Smooth muscle cell (in vitro differentiated cells): Measurements from ENCODE around the gene FHAD1. TPM values are rescaled to one million over a fixed set of nuclear protein-coding genes. Genes with fewer than 3 reads are reported as not detected.

Experiments
- DNase-seq: peaks from one replicate; lab custom pipeline; 2025; ENCODE audit not compliant: unreplicated experiment; lab: John Stamatoyannopoulos, UW
- H2AFZ ChIP-seq: fragments of 200-600 bp; sonication (generic); 2 replicates; pipeline ENCODE4 v1.6.0; 2016; ENCODE audit warnings: antibody characterized with exemption, low read depth, mild to moderate bottlenecking
- H3F3A ChIP-seq: fragments of 200-600 bp; sonication (generic); 2 replicates; pipeline ENCODE4 v1.6.0; 2017; ENCODE audit warnings: antibody characterized with exemption, low read depth
- H3K27ac ChIP-seq: fragments of 200-600 bp; sonication (generic); 2 replicates; pipeline ENCODE4 v1.5.1; 2016; ENCODE audit warnings: low read depth, mild to moderate bottlenecking
- H3K27me3 ChIP-seq: fragments of 200-600 bp; sonication (generic); 2 replicates; pipeline ENCODE4 v1.6.1; 2016; ENCODE audit warnings: low read depth, mild to moderate bottlenecking
- H3K36me3 ChIP-seq: fragments of 200-600 bp; sonication (generic); 2 replicates; pipeline ENCODE4 v1.5.1; 2016; ENCODE audit warnings: low read depth
- H3K4me1 ChIP-seq: fragments of 200-600 bp; sonication (generic); 2 replicates; pipeline ENCODE4 v1.5.1; 2016; ENCODE audit warnings: low read depth
- H3K4me2 ChIP-seq: fragments of 200-600 bp; sonication (generic); 2 replicates; pipeline ENCODE4 v1.6.0; 2016; ENCODE audit warnings: mild to moderate bottlenecking
- H3K4me3 ChIP-seq: fragments of 200-600 bp; sonication (generic); 2 replicates; pipeline ENCODE4 v1.5.1; 2016; ENCODE audit warnings: mild to moderate bottlenecking
- H3K79me2 ChIP-seq: fragments of 200-600 bp; sonication (generic); 2 replicates; pipeline ENCODE4 v1.6.0; 2016; ENCODE audit warnings: low read depth, mild to moderate bottlenecking
- H3K9ac ChIP-seq: fragments of 200-600 bp; sonication (generic); 2 replicates; pipeline ENCODE4 v1.6.0; 2016; ENCODE audit warnings: low read depth
- H3K9me3 ChIP-seq: fragments of 200-600 bp; sonication (generic); replicated peaks from 2 replicates; pipeline ENCODE4 v1.5.1; 2016; ENCODE audit warnings: low read depth
- H4K20me1 ChIP-seq: fragments of 200-600 bp; sonication (generic); 2 replicates; pipeline ENCODE4 v1.6.0; 2016; ENCODE audit warnings: low read depth
- WGBS: methylation state at CpG from one replicate; pipeline ENCODE4 v1.1.7; 2016; ENCODE audit warnings: low lambda C conversion rate; 5-methylcytosine and 5-hydroxymethylcytosine counted together
- polyA plus RNA-seq: library from polyadenylated mRNA; unstranded; fragments of >200 nt; fragmentation: Nextera tagmentation; extraction: Ambion mirVana; gene quantifications from 2 replicates; pipeline ENCODE4 v1.2.1, GENCODE V29; 2016
- total RNA-seq: library from RNA; depleted of rRNA; stranded (reverse); fragments of >200 nt; gene quantifications from 2 replicates; pipeline ENCODE4 v1.2.3, GENCODE V29; 2014
- TF ChIP-seq, protein P1 (sequence below): fragments of 200-600 bp; sonication (generic); IDR thresholded peaks from 2 replicates; pipeline ENCODE4 v1.5.1; 2017; ENCODE audit warnings: borderline replicate concordance, mild to moderate bottlenecking, antibody characterized with exemption; ENCODE audit not compliant: insufficient read depth, poor library complexity, severe bottlenecking

FHAD1 gene
- total and polyA plus RNA-seq, 2 experiments from 2014 or later, result 0.33 TPM; not detected in 1

DNA sequence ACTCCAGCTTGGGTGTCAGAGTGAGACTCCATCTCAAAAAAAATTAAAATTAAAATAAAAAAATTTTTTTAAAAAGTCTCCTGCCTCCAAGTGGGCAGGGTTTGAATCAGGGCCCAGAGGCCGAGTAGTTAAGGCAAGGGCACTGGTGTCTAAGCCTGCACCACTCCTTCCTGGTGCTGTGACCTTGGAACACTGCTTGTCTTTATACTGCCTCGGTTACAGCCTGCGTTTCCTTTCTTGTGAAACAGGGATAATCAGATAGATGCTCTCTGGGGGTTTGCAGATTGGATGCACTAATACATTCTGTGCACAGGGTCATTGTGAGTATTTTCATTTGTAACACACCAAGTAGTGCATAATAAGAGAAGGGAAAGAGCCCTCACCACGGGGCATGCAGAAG lies 104.3 kb downstream of the FHAD1 start:
- Histone ChIP-seq H3K4me1 (no peaks in the 10 kb centered on the region), H3K27ac (no peak overlapping the region), H3K4me2 (no peak overlapping the region), H3F3A (no peaks in the 10 kb centered on the region), H3K9ac (no peak overlapping the region), H2AFZ (no peak overlapping the region), H4K20me1 (no peaks in the 10 kb centered on the region), H3K79me2 (no peaks in the 10 kb centered on the region), H3K4me3 (no peak overlapping the region), H3K36me3 (no peaks in the 10 kb centered on the region), H3K9me3 (no peaks in the 10 kb centered on the region), H3K27me3 (no peaks in the 10 kb centered on the region)
- 91% methylated on average over 4 of the region's 4 CpGs for WGBS
- no peak for DNase-seq
- TF ChIP-seq, protein P1, sequence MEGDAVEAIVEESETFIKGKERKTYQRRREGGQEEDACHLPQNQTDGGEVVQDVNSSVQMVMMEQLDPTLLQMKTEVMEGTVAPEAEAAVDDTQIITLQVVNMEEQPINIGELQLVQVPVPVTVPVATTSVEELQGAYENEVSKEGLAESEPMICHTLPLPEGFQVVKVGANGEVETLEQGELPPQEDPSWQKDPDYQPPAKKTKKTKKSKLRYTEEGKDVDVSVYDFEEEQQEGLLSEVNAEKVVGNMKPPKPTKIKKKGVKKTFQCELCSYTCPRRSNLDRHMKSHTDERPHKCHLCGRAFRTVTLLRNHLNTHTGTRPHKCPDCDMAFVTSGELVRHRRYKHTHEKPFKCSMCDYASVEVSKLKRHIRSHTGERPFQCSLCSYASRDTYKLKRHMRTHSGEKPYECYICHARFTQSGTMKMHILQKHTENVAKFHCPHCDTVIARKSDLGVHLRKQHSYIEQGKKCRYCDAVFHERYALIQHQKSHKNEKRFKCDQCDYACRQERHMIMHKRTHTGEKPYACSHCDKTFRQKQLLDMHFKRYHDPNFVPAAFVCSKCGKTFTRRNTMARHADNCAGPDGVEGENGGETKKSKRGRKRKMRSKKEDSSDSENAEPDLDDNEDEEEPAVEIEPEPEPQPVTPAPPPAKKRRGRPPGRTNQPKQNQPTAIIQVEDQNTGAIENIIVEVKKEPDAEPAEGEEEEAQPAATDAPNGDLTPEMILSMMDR, result no peak

DNA sequence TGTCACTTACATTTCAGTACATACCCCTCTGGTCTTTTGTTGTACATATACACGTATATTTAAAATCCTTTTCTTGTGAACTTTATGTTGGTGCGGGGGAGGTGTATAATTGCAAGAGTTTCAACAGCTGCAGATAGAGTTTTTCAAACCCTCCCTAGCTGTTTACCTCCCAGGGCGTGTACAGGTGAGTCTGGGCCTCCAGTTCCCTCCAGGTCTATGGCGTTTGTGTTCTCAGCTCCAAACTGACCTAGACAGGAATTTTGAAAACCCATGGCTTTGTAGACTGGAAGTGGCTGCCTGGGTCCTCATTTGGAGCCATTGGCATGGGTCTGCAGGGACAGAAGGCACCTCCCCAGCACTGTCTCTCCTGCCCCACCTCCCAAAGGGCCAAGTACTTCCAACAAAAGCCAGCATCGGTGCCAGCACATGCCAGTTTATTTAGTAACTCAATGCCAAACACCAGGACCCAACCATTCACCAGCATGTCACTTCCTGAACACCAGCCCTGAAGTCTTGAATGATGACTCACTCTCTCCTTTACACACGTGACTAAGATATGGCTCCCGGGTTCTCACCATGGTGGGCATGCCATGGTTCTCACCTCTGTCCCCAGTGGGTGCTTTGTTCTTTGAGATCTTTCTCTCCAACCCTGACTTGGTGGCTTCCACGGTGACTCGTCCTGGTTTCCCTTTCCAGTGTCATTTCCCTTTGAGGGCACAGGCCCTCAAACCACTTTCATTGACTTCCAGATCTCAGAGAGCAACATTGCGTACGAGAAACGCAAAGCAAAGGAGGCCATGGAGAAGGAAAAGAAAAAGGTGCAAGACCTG lies 105.3 kb downstream of the FHAD1 start:
- no peaks in the 10 kb centered on the region for H3K4me1 ChIP-seq
- H3K27me3 ChIP-seq, result no peaks in the 10 kb centered on the region
- no peaks in the 10 kb centered on the region for H3K79me2 ChIP-seq
- TF ChIP-seq, protein P1, result no peak
- H4K20me1 ChIP-seq, result no peaks in the 10 kb centered on the region
- 74% methylated on average over 12 of the region's 12 CpGs for WGBS
- DNase-seq, result no peak
- H3K9me3 ChIP-seq, result no peaks in the 10 kb centered on the region
- no peak overlapping the region for H3K4me3 ChIP-seq
- no peak overlapping the region for H3K4me2 ChIP-seq
- no peak overlapping the region for H2AFZ ChIP-seq
- no peaks in the 10 kb centered on the region for H3K36me3 ChIP-seq
- H3K27ac ChIP-seq, result no peak overlapping the region
- no peak overlapping the region for H3K9ac ChIP-seq
- no peaks in the 10 kb centered on the region for H3F3A ChIP-seq

DNA sequence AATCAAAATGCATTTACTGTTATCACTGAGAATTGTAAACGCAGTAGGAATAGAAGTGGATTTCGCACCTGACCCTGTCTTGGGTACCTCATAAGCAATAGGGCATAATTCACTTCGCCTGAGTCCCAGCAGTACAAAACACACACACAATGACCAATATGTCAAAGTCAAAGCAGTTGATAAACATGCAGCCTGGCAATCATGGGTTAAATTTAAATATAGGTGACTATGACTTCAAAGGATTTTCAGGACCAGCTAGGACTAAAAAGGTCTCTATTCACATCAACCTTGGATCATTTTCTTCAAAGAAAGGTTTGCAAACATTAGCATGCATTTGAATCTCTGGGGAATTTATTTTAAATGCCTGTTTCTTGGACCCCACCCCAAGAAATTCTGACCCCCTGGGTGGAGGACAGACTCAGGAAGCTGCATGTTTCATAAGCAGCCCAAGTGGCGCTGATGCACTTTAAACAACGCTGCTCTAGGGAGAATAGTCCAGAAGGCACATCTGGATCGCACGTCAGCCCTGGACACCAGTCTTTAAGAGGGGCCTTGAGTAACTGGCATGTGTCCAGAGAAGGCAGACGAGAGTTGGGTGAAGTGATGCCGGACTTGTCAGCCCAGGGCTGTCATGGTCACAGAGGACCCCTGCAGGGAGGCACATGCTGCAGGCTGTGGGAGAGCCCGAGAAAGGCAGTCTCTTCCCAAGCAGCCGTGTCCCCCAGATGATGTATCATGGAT lies 107.0 kb downstream of the FHAD1 start:
- no peak overlapping the region for H2AFZ ChIP-seq
- no peak overlapping the region for H3K4me3 ChIP-seq
- TF ChIP-seq, protein P1, result no peak
- no peak overlapping the region for H3K9ac ChIP-seq
- H3K27ac ChIP-seq, result no peak overlapping the region
- H4K20me1 ChIP-seq, result no peaks in the 10 kb centered on the region
- no peaks in the 10 kb centered on the region for H3K9me3 ChIP-seq
- H3K27me3 ChIP-seq, result no peaks in the 10 kb centered on the region
- DNase-seq, result no peak
- H3K79me2 ChIP-seq, result no peaks in the 10 kb centered on the region
- H3F3A ChIP-seq, result no peaks in the 10 kb centered on the region
- no peak overlapping the region for H3K4me2 ChIP-seq
- no peaks in the 10 kb centered on the region for H3K4me1 ChIP-seq
- no peaks in the 10 kb centered on the region for H3K36me3 ChIP-seq
- WGBS, result 81% methylated on average over 11 of the region's 11 CpGs
